Measurements from ENCODE around the gene PPRC1.

- TF ChIP-seq EZH2 (IDR thresholded peaks at IDR 0.05; ENCODE audit: borderline replicate concordance, low read depth, low read length, severe bottlenecking) (no peak), CTCF (IDR thresholded peaks at IDR 0.05; ENCODE audit: borderline replicate concordance, extremely low read depth, low read length, poor library complexity, severe bottlenecking) (no peak)
These were observed 14.2 kb downstream of the PPRC1 start for GRCh38 chr10:102146971-102147428.

Measured in DND-41 (cell line).